GM12892 (cell line): ENCODE results near the gene C4orf17.
"Not testable (repeated sequence)": the region's sequence is repeated elsewhere in the genome, so short reads cannot be mapped to it uniquely, and the experiment has no call there.

ENCODE experiments used
- POLR2A ChIP-seq: IDR thresholded peaks from 2 replicates; pipeline ENCODE4 v1.6.1; 2011; ENCODE audit warnings: low read depth, low read length, control low read depth
- POLR2AphosphoS5 ChIP-seq: IDR thresholded peaks from 2 replicates; pipeline ENCODE4 v1.6.1; 2011; ENCODE audit warnings: low read depth, low read length, control low read depth

DNA sequence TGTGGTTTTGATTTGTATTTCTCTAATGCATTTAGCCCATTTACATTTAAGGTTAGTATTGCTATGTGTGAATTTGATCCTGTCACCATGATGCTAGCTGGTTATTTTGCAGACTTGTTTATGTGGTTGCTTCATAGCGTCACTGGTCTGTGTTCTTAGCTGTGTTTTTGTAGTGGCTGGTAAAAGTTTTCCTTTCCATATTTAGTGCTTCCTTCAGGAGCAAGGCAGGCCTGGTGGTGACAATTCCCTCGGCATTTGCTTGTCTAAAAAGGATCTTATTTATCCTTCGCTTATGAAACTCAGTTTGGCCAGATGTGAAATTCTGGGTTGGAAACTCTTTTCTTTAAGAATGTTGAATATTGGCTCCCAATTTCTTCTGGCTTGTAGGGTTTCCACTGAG, 23.9 kb downstream of the C4orf17 start:
- not testable (repeated sequence) for TF ChIP-seq POLR2A, POLR2AphosphoS5
